ENCODE results near the gene INTS3. TPM values are rescaled to one million over a fixed set of nuclear protein-coding genes. Genes with fewer than 3 reads are reported as not detected.

The INTS3 gene
- total RNA-seq, 1 experiment from 2014 or later, result 66.8 TPM

- H3K9me3 Mint-ChIP-seq, result no peaks in the 10 kb centered on the region
- POLR2A ChIA-PET, result no interaction called here
- no peaks in the 10 kb centered on the region for H3K27me3 Mint-ChIP-seq (ENCODE audit: low read depth)
- DNase-seq (ENCODE audit: low spot score), result no peak
- peaks cover 5% of the 10 kb centered on the region for H3K36me3 Mint-ChIP-seq
- no peak overlapping the region for H3K4me3 Mint-ChIP-seq
- TF ChIP-seq NFYB (CRISPR knock-in tag; conservative IDR thresholded peaks at IDR 0.05; ENCODE audit: low read depth), result no peak
- no peak for TF ChIP-seq ZNF671 (CRISPR knock-in tag; IDR thresholded peaks at IDR 0.05)
- TF ChIP-seq CREM (CRISPR knock-in tag; IDR thresholded peaks at IDR 0.05), result no peak
- H3K27ac Mint-ChIP-seq, result peak overlapping the region; percentile 64
- CTCF ChIA-PET, result no interaction called here
- peaks cover 3% of the 10 kb centered on the region for H3K4me1 Mint-ChIP-seq
- no peak for ATAC-seq
These were observed 39.0 kb upstream of the INTS3 start for GRCh38 chr1:153688736-153689328.

GRCh38 chr1:153693466-153693865 lies 34.4 kb upstream of the INTS3 start:
- POLR2A ChIA-PET, result no interaction called here
- no peak overlapping the region; the same call in 1 of the 2 replicates for H3K27ac Mint-ChIP-seq
- peaks cover 19% of the 10 kb centered on the region for H3K4me1 Mint-ChIP-seq
- peaks cover 2% of the 10 kb centered on the region for H3K36me3 Mint-ChIP-seq
- no peak overlapping the region for H3K4me3 Mint-ChIP-seq
- CTCF ChIA-PET, result no interaction called here
- DNase-seq (ENCODE audit: low spot score) (no peak), ATAC-seq (no peak)
- TF ChIP-seq ELF4 (CRISPR knock-in tag; IDR thresholded peaks at IDR 0.05; ENCODE audit: low read depth), result no peak
- no peaks in the 10 kb centered on the region for H3K27me3 Mint-ChIP-seq (ENCODE audit: low read depth)
- no peaks in the 10 kb centered on the region for H3K9me3 Mint-ChIP-seq

- CTCF ChIA-PET, result interaction anchor here (1.1 to 2.4 kb wide), 4 partner anchors 17 to 75 kb away, joined by 3 to 22 read pairs (median 6); partner anchors contain the start of gene NPR1
- POLR2A ChIA-PET, result interaction anchor here (0.9 to 1.6 kb wide), 4 partner anchors 16 to 63 kb away, joined by 4 to 8 read pairs (median 5); partner anchors contain the start of genes CHTOP and INTS3
- peak overlapping the region; percentile 68 for H3K27ac Mint-ChIP-seq
These were observed 31.1 kb upstream of the INTS3 start for GRCh38 chr1:153696741-153697140.

More at GRCh38 chr1:153696741-153697140, 31.1 kb upstream of the INTS3 start:
- DNase-seq (ENCODE audit: low spot score), result no peak
- TF ChIP-seq KAT7 (CRISPR knock-in tag; IDR thresholded peaks at IDR 0.05; ENCODE audit: borderline replicate concordance) (no peak), ZNF263 (CRISPR knock-in tag; IDR thresholded peaks at IDR 0.05; ENCODE audit: low read depth) (no peak), ZNF532 (CRISPR knock-in tag; IDR thresholded peaks at IDR 0.05; ENCODE audit: borderline replicate concordance) (no peak), RORB (CRISPR knock-in tag; IDR thresholded peaks at IDR 0.05) (no peak), ARID4B (CRISPR knock-in tag; IDR thresholded peaks at IDR 0.05; ENCODE audit: borderline replicate concordance) (no peak), ZSCAN18 (CRISPR knock-in tag; IDR thresholded peaks at IDR 0.05) (no peak), IRF2 (CRISPR knock-in tag; IDR thresholded peaks at IDR 0.05; ENCODE audit: borderline replicate concordance, low read depth) (no peak), NFATC4 (CRISPR knock-in tag; IDR thresholded peaks at IDR 0.05) (no peak), ERG (CRISPR knock-in tag; IDR thresholded peaks at IDR 0.05) (no peak), SOX15 (CRISPR knock-in tag; IDR thresholded peaks at IDR 0.05) (no peak), ZNF425 (CRISPR knock-in tag; conservative IDR thresholded peaks at IDR 0.05) (no peak)
- no peaks in the 10 kb centered on the region for H3K36me3 Mint-ChIP-seq
- H3K4me3 Mint-ChIP-seq, result no peak overlapping the region
- ATAC-seq, result no peak
- no peaks in the 10 kb centered on the region for H3K9me3 Mint-ChIP-seq
- peaks cover 25% of the 10 kb centered on the region for H3K4me1 Mint-ChIP-seq
- H3K27me3 Mint-ChIP-seq (ENCODE audit: low read depth), result no peaks in the 10 kb centered on the region
